ENCODE data around the gene CD37. TPM values are rescaled to one million over a fixed set of nuclear protein-coding genes. Genes with fewer than 3 reads are reported as not detected.

The CD37 gene
- total and polyA plus RNA-seq, 2 donors (not counting 1 experiment from before 2014, with no cell fraction given) = not detected

GRCh38 chr19:49348305-49349189, 13.3 kb downstream of the CD37 start:
- Histone ChIP-seq H3K27ac (ENCODE audit: insufficient read depth, low read length) (no peak overlapping the region), H3K4me2 (ENCODE audit: extremely low read depth, insufficient read depth, low read length) (no peak overlapping the region), H3K9me3 (ENCODE audit: control insufficient read depth, insufficient read depth, low read depth, low read length) (no peaks in the 10 kb centered on the region), H3K36me3 (ENCODE audit: control insufficient read depth, insufficient read depth, low read length) (peaks cover 19% of the 10 kb centered on the region), H4K20me1 (ENCODE audit: control insufficient read depth, extremely low read depth, insufficient read depth, low read length) (no peaks in the 10 kb centered on the region), H3K4me1 (ENCODE audit: control insufficient read depth, extremely low read depth, insufficient read depth, low read length) (no peaks in the 10 kb centered on the region), H3K4me3 (replicated peaks in 1 of 4; ENCODE audit: control extremely low read depth in 1 of 4, insufficient read depth in 1 of 4, low read depth in 3 of 4, low read length in 4 of 4) (no peak overlapping the region), H3K79me2 (ENCODE audit: control insufficient read depth, insufficient read depth, low read length) (no peaks in the 10 kb centered on the region), H3K27me3 (ENCODE audit: control insufficient read depth, insufficient read depth, low read length) (no peaks in the 10 kb centered on the region), H2AFZ (ENCODE audit: low read length) (no peak overlapping the region), H3K9ac (ENCODE audit: insufficient read depth, low read length) (no peak overlapping the region)
- TF ChIP-seq EZH2 (IDR thresholded peaks at IDR 0.05; ENCODE audit: low read length, missing control alignments) = no peak
- no peak for TF ChIP-seq CTCF (conservative IDR thresholded peaks at IDR 0.05 in 1 of 2, IDR thresholded peaks at IDR 0.05 in 1 of 2; ENCODE audit: low read depth in 1 of 2, low read length in 2 of 2)
- DNase-seq (ENCODE audit: low read depth in 2 of 2) = no peak

- no peak overlapping the region for H3K4me2 ChIP-seq (ENCODE audit: extremely low read depth, insufficient read depth, low read length)
- peaks cover 21% of the 10 kb centered on the region for H3K36me3 ChIP-seq (ENCODE audit: control insufficient read depth, insufficient read depth, low read length)
- H3K4me3 ChIP-seq (replicated peaks in 1 of 4; ENCODE audit: control extremely low read depth in 1 of 4, insufficient read depth in 1 of 4, low read depth in 3 of 4, low read length in 4 of 4) = no peak overlapping the region
- no peak for TF ChIP-seq CTCF (conservative IDR thresholded peaks at IDR 0.05 in 1 of 2, IDR thresholded peaks at IDR 0.05 in 1 of 2; ENCODE audit: low read depth in 1 of 2, low read length in 2 of 2)
- TF ChIP-seq EZH2 (IDR thresholded peaks at IDR 0.05; ENCODE audit: low read length, missing control alignments) = no peak
- H2AFZ ChIP-seq (ENCODE audit: low read length) = no peak overlapping the region
- H3K79me2 ChIP-seq (ENCODE audit: control insufficient read depth, insufficient read depth, low read length) = no peaks in the 10 kb centered on the region
- H3K27me3 ChIP-seq (ENCODE audit: control insufficient read depth, insufficient read depth, low read length) = no peaks in the 10 kb centered on the region
- DNase-seq (ENCODE audit: low read depth in 2 of 2) = no peak
- no peaks in the 10 kb centered on the region for H3K9me3 ChIP-seq (ENCODE audit: control insufficient read depth, insufficient read depth, low read depth, low read length)
- H3K27ac ChIP-seq (ENCODE audit: insufficient read depth, low read length) = no peak overlapping the region
- H3K9ac ChIP-seq (ENCODE audit: insufficient read depth, low read length) = no peak overlapping the region
- H3K4me1 ChIP-seq (ENCODE audit: control insufficient read depth, extremely low read depth, insufficient read depth, low read length) = no peaks in the 10 kb centered on the region
- no peaks in the 10 kb centered on the region for H4K20me1 ChIP-seq (ENCODE audit: control insufficient read depth, extremely low read depth, insufficient read depth, low read length)
Observed at GRCh38 chr19:49349567-49349966, 14.4 kb downstream of the CD37 start.

- no peak overlapping the region for H3K4me3 ChIP-seq (replicated peaks in 1 of 4; ENCODE audit: control extremely low read depth in 1 of 4, insufficient read depth in 1 of 4, low read depth in 3 of 4, low read length in 4 of 4)
- no peak overlapping the region for H3K27ac ChIP-seq (ENCODE audit: insufficient read depth, low read length)
- no peak overlapping the region for H2AFZ ChIP-seq (ENCODE audit: low read length)
- no peak for TF ChIP-seq EZH2 (IDR thresholded peaks at IDR 0.05; ENCODE audit: low read length, missing control alignments)
- no peak for TF ChIP-seq CTCF (conservative IDR thresholded peaks at IDR 0.05 in 1 of 2, IDR thresholded peaks at IDR 0.05 in 1 of 2; ENCODE audit: low read depth in 1 of 2, low read length in 2 of 2)
- H3K9me3 ChIP-seq (ENCODE audit: control insufficient read depth, insufficient read depth, low read depth, low read length) = no peaks in the 10 kb centered on the region
- H3K9ac ChIP-seq (ENCODE audit: insufficient read depth, low read length) = no peak overlapping the region
- peaks cover 17% of the 10 kb centered on the region for H3K36me3 ChIP-seq (ENCODE audit: control insufficient read depth, insufficient read depth, low read length)
- H3K4me2 ChIP-seq (ENCODE audit: extremely low read depth, insufficient read depth, low read length) = no peak overlapping the region
- DNase-seq (ENCODE audit: low read depth in 2 of 2) = no peak
- H3K4me1 ChIP-seq (ENCODE audit: control insufficient read depth, extremely low read depth, insufficient read depth, low read length) = no peaks in the 10 kb centered on the region
- no peaks in the 10 kb centered on the region for H3K79me2 ChIP-seq (ENCODE audit: control insufficient read depth, insufficient read depth, low read length)
- no peaks in the 10 kb centered on the region for H4K20me1 ChIP-seq (ENCODE audit: control insufficient read depth, extremely low read depth, insufficient read depth, low read length)
- no peaks in the 10 kb centered on the region for H3K27me3 ChIP-seq (ENCODE audit: control insufficient read depth, insufficient read depth, low read length)
Observed at GRCh38 chr19:49355909-49356353, 20.7 kb downstream of the CD37 start.
